Stimulated activated memory B cell treated with anti-CD40 and anti-IgM and Interleukin-4, amounts not matched to agents 10 μg/mL and 1 μg/mL and 100 μg/mL, for 72 hours (primary cell): ENCODE data around the gene CNGB1.
A peak's percentile ranks its signal among the peaks of the same experiment; 100 is the strongest.
"Not testable (repeated sequence)": the region's sequence is repeated elsewhere in the genome, so short reads cannot be mapped to it uniquely, and the experiment has no call there.

Experiments
- ATAC-seq: fragments of 150-1000 bp; cut with Tn5 transposase; 2 replicates; pipeline ENCODE4 v1.10.0; 2021
- H3K27ac Mint-ChIP-seq: one replicate; pipeline ENCODE4 v1.8.0; 2022; ENCODE audit warnings: mild to moderate bottlenecking, mixed read lengths
- H3K27me3 Mint-ChIP-seq: one replicate; pipeline ENCODE4 v1.8.0; 2022; ENCODE audit warnings: mixed read lengths
- H3K36me3 Mint-ChIP-seq: one replicate; pipeline ENCODE4 v1.8.0; 2022; ENCODE audit warnings: mixed read lengths
- H3K4me1 Mint-ChIP-seq: one replicate; pipeline ENCODE4 v1.8.0; 2022; ENCODE audit warnings: mixed read lengths
- H3K4me3 Mint-ChIP-seq: one replicate; pipeline ENCODE4 v1.8.0; 2022; ENCODE audit warnings: mild to moderate bottlenecking, moderate library complexity, mixed read lengths
- H3K9me3 Mint-ChIP-seq: one replicate; pipeline ENCODE4 v1.8.0; 2022; ENCODE audit warnings: mixed read lengths

Gene CNGB1

DNA sequence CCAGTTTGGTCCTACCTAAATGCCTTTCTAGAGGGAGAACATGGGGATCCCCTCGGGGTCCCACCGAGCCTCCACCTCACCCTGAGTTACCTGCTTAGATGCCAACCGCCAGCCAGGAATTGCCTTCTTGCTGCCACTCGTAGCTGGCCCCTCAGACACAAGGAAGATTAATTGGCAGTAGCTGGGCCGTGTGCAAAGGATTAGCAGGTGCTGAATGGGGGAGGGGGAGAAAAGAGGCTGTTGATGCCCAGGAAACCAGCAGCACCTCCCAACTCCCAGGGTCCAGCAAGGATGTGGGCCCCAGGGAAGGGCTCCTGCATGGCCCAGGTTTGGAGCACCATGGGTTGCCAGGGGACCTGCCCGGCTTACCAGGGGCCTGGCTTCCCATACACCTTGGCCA is at the start of gene CNGB1:
CNGB1 (minus strand) TSS at position 159 of the 400 bp plus-strand sequence. CDS start 3,842 bp downstream, outside the sequence.
- Mint-ChIP-seq H3K27me3 (peaks cover 39% of the 10 kb centered on the region), H3K36me3 (no peaks in the 10 kb centered on the region), H3K4me3 (no peak within 1 kb of the TSS), H3K27ac (no peak within 1 kb of the TSS), H3K4me1 (no peaks in the 10 kb centered on the region), H3K9me3 (no peaks in the 10 kb centered on the region)
- no peak for ATAC-seq

DNA sequence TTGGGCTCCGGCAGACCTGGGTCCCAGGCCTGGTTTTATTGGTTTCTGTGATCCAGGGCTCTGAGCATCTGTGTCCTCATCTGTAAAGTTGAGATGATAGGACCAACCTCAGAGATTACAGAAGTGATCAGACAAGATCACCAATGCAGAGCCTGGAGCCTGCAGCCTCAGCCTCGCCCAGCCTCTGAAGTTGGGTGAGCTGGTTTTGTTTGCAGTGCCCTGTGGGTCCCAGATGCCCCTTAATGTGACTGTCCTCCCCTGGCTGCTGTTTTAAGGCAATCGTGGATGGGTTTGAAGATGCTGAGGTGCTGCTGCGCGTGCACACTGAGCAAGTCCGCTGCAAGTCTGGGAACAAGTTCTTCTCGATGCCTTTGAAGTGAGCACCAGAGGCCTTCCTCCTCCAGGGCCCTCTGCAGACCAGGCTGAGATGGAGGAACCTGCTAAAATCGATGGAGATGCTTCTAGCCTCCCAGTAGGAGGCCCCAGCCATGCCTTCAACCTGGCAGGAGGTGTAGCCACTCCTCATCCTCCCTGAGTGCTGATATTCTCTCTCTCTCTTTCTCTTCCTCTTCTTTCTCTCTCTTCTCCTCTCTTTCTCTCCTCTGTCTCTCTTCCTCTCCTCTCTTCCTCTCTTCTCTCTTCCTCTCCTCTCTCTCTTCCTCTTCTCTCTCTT is 49.1 kb upstream of the CNGB1 start:
- peaks cover 13% of the 10 kb centered on the region for H3K4me1 Mint-ChIP-seq

DNA sequence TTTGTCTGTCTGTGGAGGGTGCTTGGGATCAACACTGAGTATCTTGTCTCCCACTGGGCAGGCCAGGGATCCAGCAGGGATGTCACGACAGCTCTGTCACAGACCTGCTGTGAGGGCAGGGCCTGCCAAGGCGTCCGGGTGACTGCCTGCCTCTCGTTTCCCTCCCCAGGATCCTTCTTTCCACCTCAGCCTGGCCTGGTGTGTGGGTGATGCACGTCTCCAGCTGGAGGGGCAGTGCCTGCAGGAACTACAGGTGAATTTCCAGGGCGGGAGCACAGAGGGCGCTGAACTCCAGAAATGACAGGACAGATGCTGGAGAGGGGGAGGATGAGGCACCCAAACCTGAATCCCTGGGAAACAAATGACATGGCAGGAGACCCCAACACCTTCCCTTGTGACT is 47.9 kb upstream of the CNGB1 start:
- no peak for ATAC-seq
- Mint-ChIP-seq H3K9me3 (no peaks in the 10 kb centered on the region), H3K27ac (no peak overlapping the region), H3K4me3 (no peak overlapping the region), H3K4me1 (peaks cover 7% of the 10 kb centered on the region), H3K36me3 (peaks cover 6% of the 10 kb centered on the region), H3K27me3 (no peaks in the 10 kb centered on the region)

More for the DNA sequence above, 49.1 kb upstream of the CNGB1 start:
- no peaks in the 10 kb centered on the region for H3K27me3 Mint-ChIP-seq
- no peak overlapping the region for H3K4me3 Mint-ChIP-seq
- no peaks in the 10 kb centered on the region for H3K9me3 Mint-ChIP-seq
- H3K36me3 Mint-ChIP-seq, result peaks cover 6% of the 10 kb centered on the region
- peak overlapping the region; percentile 1 for H3K27ac Mint-ChIP-seq
- no peak for ATAC-seq

DNA sequence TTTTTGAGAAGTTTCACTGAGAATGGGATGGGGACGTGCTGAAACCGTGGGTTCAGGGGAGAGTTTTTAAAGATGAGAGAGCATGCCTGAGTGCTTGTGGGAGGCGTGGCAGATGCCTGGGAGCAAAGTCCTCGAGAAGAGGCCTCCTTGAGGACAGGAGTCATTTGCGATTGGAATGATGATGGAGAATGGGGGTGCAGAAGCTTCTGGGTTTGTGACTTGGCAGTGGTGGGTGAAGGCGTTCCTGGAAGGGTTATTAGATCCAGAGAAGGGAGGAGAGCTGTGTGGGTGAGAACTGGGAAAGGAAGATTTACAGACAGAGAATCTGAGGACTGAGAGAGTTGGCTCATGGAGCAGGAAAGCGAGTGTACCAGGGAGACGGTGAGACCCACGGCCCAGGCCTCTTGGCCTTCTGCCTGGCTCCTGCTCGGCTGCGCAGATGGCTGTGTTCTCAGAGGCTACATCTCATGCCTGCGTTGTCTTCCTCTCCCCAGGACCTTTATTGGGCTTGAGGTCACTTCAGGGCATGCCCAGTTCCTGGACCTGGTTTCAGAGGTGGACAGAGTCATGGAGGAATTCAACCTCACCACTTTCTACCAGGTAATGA is 46.0 kb upstream of the CNGB1 start:
- Mint-ChIP-seq H3K9me3 (no peaks in the 10 kb centered on the region), H3K4me1 (peaks cover 7% of the 10 kb centered on the region), H3K27ac (no peak overlapping the region), H3K27me3 (no peaks in the 10 kb centered on the region), H3K36me3 (peaks cover 6% of the 10 kb centered on the region), H3K4me3 (no peak overlapping the region)
- ATAC-seq, result no peak

DNA sequence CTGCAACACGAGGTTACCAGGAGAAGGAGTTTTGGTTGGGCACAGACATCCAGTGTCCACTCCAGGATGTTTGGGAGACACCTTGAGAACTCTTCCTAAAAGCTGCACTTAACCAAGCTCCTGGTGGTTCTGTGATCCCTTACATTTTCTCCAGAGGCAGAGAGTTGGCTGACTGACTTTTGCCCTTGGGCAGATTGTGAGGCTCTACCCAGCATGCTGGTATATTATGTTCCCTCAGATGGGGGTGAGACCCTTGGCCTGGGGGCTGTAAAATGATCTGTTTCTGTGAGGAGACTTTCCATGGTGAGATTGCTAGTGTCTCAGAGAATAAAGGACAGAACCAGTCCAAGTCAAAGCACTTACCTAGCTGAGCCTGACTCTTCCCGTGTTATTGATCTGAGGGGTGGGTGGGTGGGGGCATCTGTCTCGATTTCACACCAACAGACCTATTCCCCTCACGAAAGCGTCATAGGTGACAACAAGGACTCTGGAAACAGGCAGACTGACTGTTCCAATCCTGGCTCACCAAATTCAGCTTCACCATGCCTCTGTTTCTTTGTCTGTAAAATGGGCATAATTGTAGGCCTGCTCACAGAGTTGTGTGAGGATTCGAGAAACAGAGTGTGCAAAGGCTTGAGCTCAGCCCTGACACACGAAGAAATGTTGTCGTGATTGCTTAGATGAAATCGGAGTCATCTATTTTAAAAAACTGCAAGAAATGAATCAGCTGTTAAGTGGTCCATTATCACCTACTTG is 42.5 kb upstream of the CNGB1 start:
- Mint-ChIP-seq H3K36me3 (peaks cover 22% of the 10 kb centered on the region), H3K4me3 (no peak overlapping the region), H3K27me3 (no peaks in the 10 kb centered on the region), H3K27ac (no peak overlapping the region), H3K4me1 (no peaks in the 10 kb centered on the region), H3K9me3 (no peaks in the 10 kb centered on the region)
- no peak for ATAC-seq

DNA sequence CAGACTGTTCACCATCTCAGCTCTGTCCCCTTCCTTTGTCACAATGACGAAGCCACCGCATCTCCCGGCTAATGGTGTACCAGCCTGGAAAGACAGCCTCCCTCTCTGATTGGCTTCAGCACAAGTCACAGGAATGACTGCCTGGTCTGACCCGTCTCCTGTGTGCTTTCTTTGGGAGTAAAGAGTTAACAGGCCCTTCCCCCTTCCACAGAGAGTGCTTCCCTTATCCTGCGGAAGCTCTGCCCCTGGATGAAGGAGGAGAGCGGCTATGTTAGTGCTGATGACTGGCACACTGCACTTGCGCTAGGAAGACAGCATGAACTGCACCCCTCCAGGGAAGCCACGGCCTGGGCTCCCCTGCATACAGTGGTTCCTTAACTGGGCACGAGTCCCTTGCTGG is 41.6 kb upstream of the CNGB1 start:
- Mint-ChIP-seq H3K9me3 (no peaks in the 10 kb centered on the region), H3K36me3 (peaks cover 22% of the 10 kb centered on the region), H3K27ac (no peak overlapping the region), H3K27me3 (no peaks in the 10 kb centered on the region), H3K4me3 (no peak overlapping the region), H3K4me1 (no peaks in the 10 kb centered on the region)
- ATAC-seq, result no peak

DNA sequence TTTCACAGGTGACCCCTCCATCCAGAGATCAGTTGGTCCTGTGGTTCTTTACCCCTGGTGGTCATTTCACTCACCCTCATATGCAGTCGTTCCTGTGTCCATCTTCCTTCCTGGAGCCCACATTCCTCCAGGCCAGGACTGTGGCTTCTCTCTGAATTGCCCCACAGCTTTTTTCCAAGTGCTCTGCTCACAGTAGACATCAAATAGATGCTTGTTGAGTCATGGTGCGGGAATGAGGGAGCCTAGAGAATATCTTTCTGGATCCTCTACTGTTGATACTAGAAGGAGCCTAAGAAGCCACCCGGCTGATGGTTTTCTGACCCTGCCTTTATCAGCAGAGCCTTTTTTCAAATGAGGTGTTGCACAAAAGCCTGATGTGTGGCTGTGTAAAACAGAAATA is 40.7 kb upstream of the CNGB1 start:
- H3K4me3 Mint-ChIP-seq, result no peak overlapping the region
- no peaks in the 10 kb centered on the region for H3K27me3 Mint-ChIP-seq
- no peak for ATAC-seq
- no peaks in the 10 kb centered on the region for H3K9me3 Mint-ChIP-seq
- peaks cover 30% of the 10 kb centered on the region for H3K36me3 Mint-ChIP-seq
- H3K27ac Mint-ChIP-seq, result no peak overlapping the region
- no peaks in the 10 kb centered on the region for H3K4me1 Mint-ChIP-seq

DNA sequence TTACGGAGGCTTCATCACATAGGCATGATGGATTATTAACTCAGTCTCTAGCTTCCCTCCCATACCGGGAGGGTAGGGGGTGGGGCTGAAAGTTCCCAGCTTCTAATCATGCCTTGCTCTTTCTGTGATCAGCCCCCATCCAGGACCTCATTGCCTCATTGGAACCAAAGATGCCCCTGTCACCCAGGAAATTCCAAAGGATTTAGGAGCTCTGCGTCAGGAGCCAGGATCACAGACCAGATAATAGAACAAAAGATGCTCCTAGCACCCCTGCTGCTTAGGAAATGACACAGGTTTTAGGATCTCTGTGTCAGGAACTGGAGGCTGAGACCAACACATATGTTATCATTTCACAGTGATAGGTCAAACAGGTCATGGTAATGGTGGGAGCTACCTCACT is 40.0 kb upstream of the CNGB1 start:
- Mint-ChIP-seq H3K27ac (no peak overlapping the region), H3K9me3 (no peaks in the 10 kb centered on the region), H3K4me3 (no peak overlapping the region), H3K36me3 (peaks cover 38% of the 10 kb centered on the region), H3K27me3 (no peaks in the 10 kb centered on the region), H3K4me1 (no peaks in the 10 kb centered on the region)
- ATAC-seq, result no peak

DNA sequence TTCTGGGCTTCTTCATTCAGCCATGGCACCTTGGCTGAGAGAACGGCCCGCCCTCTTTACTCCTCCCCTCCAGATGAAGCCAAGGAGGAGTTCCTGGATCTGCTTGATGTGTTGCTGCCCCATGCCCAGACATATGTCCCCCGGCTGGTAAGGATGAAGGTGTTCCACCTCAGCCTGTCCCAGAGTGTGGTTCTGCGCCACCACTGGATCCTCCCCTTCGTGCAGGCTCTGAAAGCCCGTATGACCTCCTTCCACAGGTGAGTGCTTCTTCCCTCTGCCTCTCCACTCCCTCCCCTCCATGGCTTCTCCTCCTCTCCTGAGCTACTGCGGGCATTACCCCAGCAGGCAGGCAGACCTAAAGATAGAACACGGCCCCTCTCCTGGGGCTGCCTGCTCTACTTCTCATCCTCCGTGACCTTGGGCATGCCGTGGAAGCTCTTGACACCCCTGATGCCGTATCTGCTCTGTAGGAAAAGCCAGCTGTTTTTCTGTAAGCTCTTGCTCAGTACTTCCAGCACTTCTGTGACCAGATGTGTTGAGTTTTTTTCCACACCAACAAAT is 39.0 kb upstream of the CNGB1 start:
- Mint-ChIP-seq H3K36me3 (peaks cover 39% of the 10 kb centered on the region), H3K27me3 (no peaks in the 10 kb centered on the region), H3K27ac (no peak overlapping the region), H3K9me3 (no peaks in the 10 kb centered on the region), H3K4me1 (peaks cover 4% of the 10 kb centered on the region), H3K4me3 (no peak overlapping the region)
- ATAC-seq, result no peak

DNA sequence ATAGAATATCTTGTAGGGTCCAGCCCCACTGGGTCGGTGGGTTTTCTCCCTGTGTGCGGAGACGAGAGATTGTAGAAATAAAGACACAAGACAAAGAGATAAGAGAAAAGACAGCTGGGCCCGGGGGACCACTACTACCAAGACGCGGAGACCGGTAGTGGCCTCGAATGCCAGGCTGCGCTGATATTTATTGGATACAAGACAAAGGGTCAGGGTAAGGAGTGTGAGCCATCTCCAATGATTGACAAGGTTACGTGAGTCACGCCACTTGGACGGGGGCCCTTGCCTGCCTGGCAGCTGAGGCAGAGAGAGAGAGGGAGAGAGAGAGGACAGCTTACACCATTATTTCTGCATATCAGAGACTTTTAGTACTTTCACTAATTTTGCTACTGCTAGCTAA is 33.8 kb upstream of the CNGB1 start:
- peaks cover 33% of the 10 kb centered on the region for H3K4me1 Mint-ChIP-seq

DNA sequence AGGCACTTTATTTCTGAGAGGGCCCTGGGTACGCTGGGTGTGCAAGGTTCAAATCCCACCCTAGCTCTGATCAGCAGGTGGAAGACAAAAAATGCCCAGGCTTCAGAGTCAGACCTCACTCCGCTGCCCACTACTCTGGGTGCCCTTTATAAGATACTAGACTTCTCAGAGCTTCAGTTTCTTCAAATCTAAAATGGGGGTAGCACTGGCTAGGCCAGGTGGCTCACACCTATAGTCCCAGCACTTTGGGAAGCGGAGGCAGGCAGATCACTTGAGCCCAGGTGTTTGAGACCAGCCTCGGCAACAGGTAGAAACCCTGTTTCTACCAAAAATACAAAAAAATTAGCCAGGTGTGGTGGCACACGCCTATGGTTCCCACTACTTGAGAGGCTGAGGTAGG is 32.0 kb upstream of the CNGB1 start:
- ATAC-seq, result no peak
- no peaks in the 10 kb centered on the region for H3K27me3 Mint-ChIP-seq
- peaks cover 48% of the 10 kb centered on the region for H3K4me1 Mint-ChIP-seq
- H3K9me3 Mint-ChIP-seq, result no peaks in the 10 kb centered on the region
- H3K27ac Mint-ChIP-seq, result no peak overlapping the region
- H3K4me3 Mint-ChIP-seq, result no peak overlapping the region
- H3K36me3 Mint-ChIP-seq, result peaks cover 24% of the 10 kb centered on the region

More for the DNA sequence above, 33.8 kb upstream of the CNGB1 start:
- ATAC-seq, H3K4me3 Mint-ChIP-seq, H3K27ac Mint-ChIP-seq, H3K27me3 Mint-ChIP-seq, H3K9me3 Mint-ChIP-seq: not testable (repeated sequence)
- peaks cover 24% of the 10 kb centered on the region for H3K36me3 Mint-ChIP-seq

DNA sequence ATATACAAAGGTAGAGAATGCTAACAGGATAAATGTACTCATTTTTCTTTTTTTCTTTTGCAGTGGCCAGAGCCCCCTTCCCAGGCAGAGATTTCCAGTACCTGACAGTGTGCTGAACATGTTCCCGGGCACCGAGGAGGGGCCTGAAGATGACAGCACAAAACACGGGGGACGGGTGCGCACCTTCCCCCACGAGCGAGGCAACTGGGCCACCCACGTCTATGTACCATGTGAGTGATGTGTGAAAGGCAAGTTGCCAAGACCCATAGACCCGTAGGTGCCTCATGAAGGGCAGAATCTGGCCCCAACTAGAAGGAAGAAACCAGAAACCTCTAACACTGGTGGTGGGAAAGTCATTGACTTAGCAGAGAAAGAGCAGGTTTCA is 31.5 kb upstream of the CNGB1 start:
- Mint-ChIP-seq H3K36me3 (peaks cover 27% of the 10 kb centered on the region), H3K27me3 (no peaks in the 10 kb centered on the region), H3K9me3 (no peaks in the 10 kb centered on the region), H3K4me3 (peak overlapping the region; percentile 89), H3K4me1 (peaks cover 48% of the 10 kb centered on the region), H3K27ac (peak overlapping the region; percentile 78)
- ATAC-seq, result no peak

DNA sequence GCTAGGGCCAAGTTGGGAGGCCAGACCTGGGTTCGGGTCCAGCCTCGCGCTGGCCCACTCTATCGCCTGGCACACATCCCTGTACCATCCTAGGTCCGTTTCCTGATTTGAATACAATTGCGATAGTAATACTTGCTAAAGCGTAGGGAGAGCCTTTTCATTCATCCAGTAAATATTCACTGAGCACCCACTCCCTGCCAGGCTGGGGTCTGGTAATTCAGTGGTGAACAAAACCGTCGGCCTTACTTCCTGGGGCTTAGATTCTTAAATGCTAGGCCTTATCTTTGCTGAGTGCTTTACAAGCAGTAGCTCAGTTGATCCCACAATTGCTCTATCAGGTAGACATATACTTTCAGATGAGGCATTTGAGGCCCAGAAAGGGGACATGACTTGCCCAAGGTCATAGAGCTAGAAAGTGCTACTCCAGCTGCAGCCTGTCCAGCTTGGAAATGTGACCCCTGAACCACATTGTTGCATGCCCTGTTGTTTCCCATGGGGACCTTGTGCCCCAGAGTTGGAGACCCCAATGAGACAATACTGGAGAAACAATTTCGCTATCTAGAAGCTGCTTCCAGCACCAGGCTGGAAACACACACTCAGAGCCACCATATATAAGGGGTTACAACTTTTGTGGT is 31.0 kb upstream of the CNGB1 start:
- no peaks in the 10 kb centered on the region for H3K27me3 Mint-ChIP-seq
- H3K4me1 Mint-ChIP-seq, result peaks cover 48% of the 10 kb centered on the region
- H3K9me3 Mint-ChIP-seq, result no peaks in the 10 kb centered on the region
- ATAC-seq, result no peak
- H3K4me3 Mint-ChIP-seq, result peak overlapping the region; percentile 89
- peak overlapping the region; percentile 78 for H3K27ac Mint-ChIP-seq
- H3K36me3 Mint-ChIP-seq, result peaks cover 27% of the 10 kb centered on the region

DNA sequence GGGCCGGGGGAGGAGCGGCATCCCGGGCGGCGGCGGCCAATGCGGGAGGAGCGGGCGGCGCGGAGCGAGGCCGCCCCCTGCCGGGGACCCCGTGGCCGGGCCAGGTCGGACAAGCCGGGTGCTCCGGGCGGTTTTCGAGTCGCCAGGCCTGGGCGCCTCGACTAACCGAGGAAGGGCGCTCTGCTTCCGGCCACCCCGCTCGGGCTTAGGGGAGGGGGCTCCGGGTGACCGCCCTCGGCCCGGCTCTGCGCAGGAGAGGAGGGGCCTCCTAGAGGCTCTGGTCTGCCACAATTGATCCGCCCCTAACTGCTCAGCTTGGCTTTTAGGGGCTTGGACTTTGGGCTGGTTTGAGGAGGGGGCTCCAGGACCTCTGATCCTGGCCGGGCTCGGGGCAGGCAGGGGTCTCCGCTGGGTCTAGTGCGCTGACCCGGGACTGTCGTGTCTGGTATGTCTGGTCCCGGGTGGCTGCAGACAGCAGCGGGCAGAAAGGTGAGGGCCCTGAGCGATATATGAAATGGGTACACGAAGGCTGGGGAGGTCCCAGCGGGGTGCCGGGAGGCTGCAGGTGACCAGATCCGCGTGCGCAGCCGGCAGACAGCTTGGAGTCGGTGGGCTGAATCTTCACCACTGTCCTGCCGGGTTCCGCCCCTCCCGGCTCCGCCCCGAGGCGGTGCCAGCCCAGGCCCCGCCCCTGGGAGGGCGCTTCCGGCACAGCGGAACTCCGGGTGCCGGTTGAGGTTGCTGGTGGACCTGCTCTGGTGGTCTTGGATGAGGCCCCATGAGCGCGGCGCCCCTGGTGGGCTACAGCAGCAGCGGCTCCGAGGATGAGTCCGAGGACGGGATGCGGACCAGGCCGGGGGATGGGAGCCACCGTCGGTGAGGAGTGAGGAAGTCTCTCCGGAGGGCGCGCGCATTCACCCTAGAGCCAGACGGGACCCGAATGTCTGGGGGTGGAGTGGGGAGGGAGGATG is 30.1 kb upstream of the CNGB1 start, which contains the start of gene USB1:
USB1 (plus strand) TSS at position 702 of the 971 bp plus-strand sequence; CDS start at position 779, 77 bp downstream.
- Mint-ChIP-seq H3K27ac (peak within 1 kb of the TSS; percentile 78), H3K36me3 (peaks cover 23% of the 10 kb centered on the region), H3K27me3 (no peaks in the 10 kb centered on the region), H3K4me1 (peaks cover 50% of the 10 kb centered on the region), H3K4me3 (peak within 1 kb of the TSS; percentile 89), H3K9me3 (no peaks in the 10 kb centered on the region)
- peak; percentile 91 for ATAC-seq
